H54 (cell line): ENCODE measurements around the gene SYCE1L.

Experiments
- DNase-seq: peaks from one replicate; pipeline ENCODE4 v3.0.0; 2011; ENCODE audit warnings: low spot score, mixed read lengths; ENCODE audit not compliant: insufficient read length
- FAIRE-seq: peaks from 3 replicates; lab custom pipeline; 2011; peaks lifted over from hg19 to GRCh38; lab: Jason Lieb, UNC
- POLR2A ChIP-seq: IDR thresholded peaks from 2 replicates; pipeline ENCODE4 v1.6.1; 2011; ENCODE audit warnings: low read depth, mild to moderate bottlenecking, low read length

Gene SYCE1L

GRCh38 chr16:77190478-77191258 is 8.5 kb upstream of the SYCE1L start, which contains the start of gene MON1B:
Gene MON1B, plus strand, starts transcription at chr16:77191190. Its CDS starts 296 bp downstream, at chr16:77191486.
- DNase-seq (peak; percentile 90), FAIRE-seq (peak; percentile 95)
- peak; percentile 67 for TF ChIP-seq POLR2A

GRCh38 chr16:77191259-77191969 is 7.8 kb upstream of the SYCE1L start:
- no peak for FAIRE-seq
- no peak for TF ChIP-seq POLR2A
- DNase-seq = no peak

- FAIRE-seq (no peak), DNase-seq (no peak)
- no peak for TF ChIP-seq POLR2A
Measured at GRCh38 chr16:77193377-77193776, 5.8 kb upstream of the SYCE1L start.

- FAIRE-seq = no peak
- TF ChIP-seq POLR2A = no peak
- DNase-seq = no peak
Measured at GRCh38 chr16:77194295-77195231, 4.6 kb upstream of the SYCE1L start.

GRCh38 chr16:77195411-77195810 is 3.8 kb upstream of the SYCE1L start:
- DNase-seq = no peak
- no peak for TF ChIP-seq POLR2A
- FAIRE-seq = no peak

GRCh38 chr16:77197747-77198146 is 1.5 kb upstream of the SYCE1L start:
- TF ChIP-seq POLR2A = no peak
- no peak for DNase-seq
- no peak for FAIRE-seq

GRCh38 chr16:77206533-77206932 is 7.3 kb downstream of the SYCE1L start:
- no peak for TF ChIP-seq POLR2A
- DNase-seq (no peak), FAIRE-seq (no peak)

GRCh38 chr16:77207030-77207429 is 7.8 kb downstream of the SYCE1L start:
- TF ChIP-seq POLR2A = no peak
- DNase-seq (no peak), FAIRE-seq (no peak)

- no peak for DNase-seq
- TF ChIP-seq POLR2A = no peak
- no peak for FAIRE-seq
Measured at GRCh38 chr16:77208382-77208781, 9.2 kb downstream of the SYCE1L start.

- DNase-seq (no peak), FAIRE-seq (no peak)
- peak; percentile 64 for TF ChIP-seq POLR2A
Measured at GRCh38 chr16:77211880-77212740, 12.9 kb downstream of the SYCE1L start.

- peak; percentile 35; the same call in 1 of the 2 replicates for TF ChIP-seq POLR2A
- FAIRE-seq = no peak
- DNase-seq = no peak
Measured at GRCh38 chr16:77212741-77213541, 13.7 kb downstream of the SYCE1L start.

GRCh38 chr16:77213542-77214106 is 14.4 kb downstream of the SYCE1L start:
- FAIRE-seq (peak; percentile 87), DNase-seq (peak; percentile 77)
- TF ChIP-seq POLR2A = no peak
